ENCODE measurements around the gene PPP1R1B. TPM values are rescaled to one million over a fixed set of nuclear protein-coding genes. Genes with fewer than 3 reads are reported as not detected.

The PPP1R1B gene
- total RNA-seq, 1 experiment from 2014 or later = not detected

DNA sequence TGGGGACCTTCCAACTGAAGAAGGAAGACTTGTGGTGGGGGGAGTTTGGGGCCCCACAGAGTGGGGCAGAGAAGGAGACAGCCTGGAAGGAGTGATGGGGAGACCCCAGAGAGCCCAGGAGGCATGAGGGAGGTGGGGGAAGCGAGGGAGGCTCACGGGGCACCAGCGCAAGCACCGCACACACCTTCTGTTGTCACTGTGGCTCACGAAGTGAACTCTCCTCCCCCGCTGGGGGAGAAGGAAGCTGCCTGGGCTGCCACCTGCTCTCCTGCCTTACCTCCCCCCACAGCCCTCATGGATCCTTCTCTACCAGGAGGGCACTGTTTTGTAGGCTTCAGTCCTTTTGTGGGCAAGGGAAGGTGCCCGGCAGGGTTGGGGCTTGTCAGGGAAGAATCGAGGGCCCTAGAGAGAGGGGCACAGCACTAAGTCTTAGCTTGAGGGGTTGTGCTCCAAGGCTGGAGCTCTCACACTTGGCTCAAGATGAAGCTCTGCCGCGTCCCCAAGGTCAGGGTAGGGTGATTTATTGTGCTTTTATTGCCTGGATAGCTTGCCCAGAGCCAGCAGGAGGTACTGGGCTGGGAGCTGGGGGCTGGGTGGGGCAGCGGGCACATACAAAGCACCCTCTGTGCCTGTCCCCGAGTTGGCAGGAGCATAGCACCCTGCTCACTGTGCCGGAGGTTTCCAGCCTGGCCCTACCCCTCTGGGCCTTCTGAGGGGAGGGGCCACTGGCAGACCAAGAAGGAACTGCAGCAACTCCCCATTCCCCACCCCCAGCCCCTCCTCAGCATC lies 5.6 kb downstream of the PPP1R1B start:
- no peak overlapping the region for H3K27ac ChIP-seq (ENCODE audit: low read length)
- no peak overlapping the region for H3K9ac ChIP-seq (ENCODE audit: low read length)
- no peaks in the 10 kb centered on the region for H3K36me3 ChIP-seq (ENCODE audit: insufficient read depth, low read length)
- H3K4me2 ChIP-seq (ENCODE audit: low read depth, low read length, poor library complexity, severe bottlenecking) = no peak overlapping the region
- H3K9me3 ChIP-seq (ENCODE audit: low read length) = no peaks in the 10 kb centered on the region
- peaks cover 42% of the 10 kb centered on the region for H3K4me1 ChIP-seq (ENCODE audit: low read length)
- DNase-seq = no peak
- no peaks in the 10 kb centered on the region for H3K9me2 ChIP-seq (replicated peaks; ENCODE audit: insufficient read depth, low read length)
- no peaks in the 10 kb centered on the region for H3K27me3 ChIP-seq (ENCODE audit: low read length)
- no peaks in the 10 kb centered on the region for H4K20me1 ChIP-seq (ENCODE audit: insufficient read depth, low read depth, low read length)
- no peak overlapping the region for H3K4me3 ChIP-seq (ENCODE audit: low read length)
- H3K79me2 ChIP-seq (ENCODE audit: low read length) = peaks cover 2% of the 10 kb centered on the region
- no peak overlapping the region for H2AFZ ChIP-seq (ENCODE audit: low read length)

DNA sequence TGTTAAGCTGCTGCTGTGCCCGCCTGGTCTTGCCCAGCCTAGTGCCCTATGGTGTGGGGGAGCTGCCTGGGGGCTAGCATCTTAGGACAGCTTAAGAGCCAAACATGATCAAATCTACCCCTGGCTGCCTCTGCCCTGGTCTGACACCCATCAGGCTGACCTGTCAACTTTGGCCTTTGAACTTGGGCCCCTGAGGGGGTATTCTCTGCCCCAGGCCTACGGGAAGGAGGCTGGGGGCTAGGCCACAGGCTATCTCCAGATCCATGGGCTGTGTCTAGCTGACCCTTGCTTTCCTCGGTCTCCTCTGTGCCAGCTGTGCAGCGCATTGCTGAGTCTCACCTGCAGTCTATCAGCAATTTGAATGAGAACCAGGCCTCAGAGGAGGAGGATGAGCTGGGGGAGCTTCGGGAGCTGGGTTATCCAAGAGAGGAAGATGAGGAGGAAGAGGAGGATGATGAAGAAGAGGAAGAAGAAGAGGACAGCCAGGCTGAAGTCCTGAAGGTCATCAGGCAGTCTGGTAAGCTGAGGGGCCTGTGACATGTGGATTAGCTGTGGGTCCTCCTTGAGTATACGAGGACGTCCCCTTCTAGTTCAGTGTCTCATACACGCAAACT lies 6.9 kb downstream of the PPP1R1B start:
- no peak overlapping the region for H3K27ac ChIP-seq (ENCODE audit: low read length)
- H3K79me2 ChIP-seq (ENCODE audit: low read length) = peaks cover 16% of the 10 kb centered on the region
- no peaks in the 10 kb centered on the region for H3K27me3 ChIP-seq (ENCODE audit: low read length)
- H3K4me3 ChIP-seq (ENCODE audit: low read length) = no peak overlapping the region
- H3K9me3 ChIP-seq (ENCODE audit: low read length) = no peaks in the 10 kb centered on the region
- no peak overlapping the region for H2AFZ ChIP-seq (ENCODE audit: low read length)
- H3K9ac ChIP-seq (ENCODE audit: low read length) = no peak overlapping the region
- H3K9me2 ChIP-seq (replicated peaks; ENCODE audit: insufficient read depth, low read length) = no peaks in the 10 kb centered on the region
- H3K4me1 ChIP-seq (ENCODE audit: low read length) = peaks cover 42% of the 10 kb centered on the region
- DNase-seq = no peak
- no peaks in the 10 kb centered on the region; the same call in 1 of the 2 replicates for H4K20me1 ChIP-seq (ENCODE audit: insufficient read depth, low read depth, low read length)
- H3K36me3 ChIP-seq (ENCODE audit: insufficient read depth, low read length) = no peaks in the 10 kb centered on the region
- no peak overlapping the region for H3K4me2 ChIP-seq (ENCODE audit: low read depth, low read length, poor library complexity, severe bottlenecking)

DNA sequence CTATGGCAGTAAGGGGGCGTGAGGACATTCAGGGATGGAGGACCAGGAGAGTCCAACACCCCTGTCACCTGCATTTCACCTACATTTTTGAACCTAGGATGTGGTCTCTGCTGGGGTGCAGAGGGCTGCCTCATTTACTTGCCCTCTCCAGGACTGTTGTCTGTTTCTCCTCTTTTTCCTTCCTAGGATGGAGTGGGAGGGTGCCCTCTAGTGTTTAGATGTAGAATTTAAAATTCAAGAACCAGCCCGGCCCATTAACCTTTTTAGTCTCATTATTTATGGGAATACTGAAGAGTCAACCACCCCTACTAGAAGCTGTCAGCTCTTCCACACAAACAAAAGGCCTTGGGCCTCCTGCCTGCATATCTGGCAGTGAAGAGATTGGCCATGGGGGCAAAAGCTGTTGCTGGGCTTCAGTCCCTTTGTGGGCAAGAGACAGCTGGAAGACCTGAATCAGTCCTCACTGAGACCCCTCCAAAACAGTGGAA lies 7.7 kb downstream of the PPP1R1B start:
- Histone ChIP-seq H3K4me3 (ENCODE audit: low read length) (no peak overlapping the region), H2AFZ (ENCODE audit: low read length) (no peak overlapping the region), H3K79me2 (ENCODE audit: low read length) (peaks cover 23% of the 10 kb centered on the region), H3K27me3 (ENCODE audit: low read length) (no peaks in the 10 kb centered on the region), H3K27ac (ENCODE audit: low read length) (no peak overlapping the region), H4K20me1 (ENCODE audit: insufficient read depth, low read depth, low read length) (no peaks in the 10 kb centered on the region; the same call in 1 of the 2 replicates), H3K4me1 (ENCODE audit: low read length) (peaks cover 40% of the 10 kb centered on the region), H3K36me3 (ENCODE audit: insufficient read depth, low read length) (no peaks in the 10 kb centered on the region), H3K9ac (ENCODE audit: low read length) (no peak overlapping the region), H3K9me2 (replicated peaks; ENCODE audit: insufficient read depth, low read length) (no peaks in the 10 kb centered on the region), H3K9me3 (ENCODE audit: low read length) (no peaks in the 10 kb centered on the region), H3K4me2 (ENCODE audit: low read depth, low read length, poor library complexity, severe bottlenecking) (no peak overlapping the region)
- DNase-seq = peak; percentile 74

DNA sequence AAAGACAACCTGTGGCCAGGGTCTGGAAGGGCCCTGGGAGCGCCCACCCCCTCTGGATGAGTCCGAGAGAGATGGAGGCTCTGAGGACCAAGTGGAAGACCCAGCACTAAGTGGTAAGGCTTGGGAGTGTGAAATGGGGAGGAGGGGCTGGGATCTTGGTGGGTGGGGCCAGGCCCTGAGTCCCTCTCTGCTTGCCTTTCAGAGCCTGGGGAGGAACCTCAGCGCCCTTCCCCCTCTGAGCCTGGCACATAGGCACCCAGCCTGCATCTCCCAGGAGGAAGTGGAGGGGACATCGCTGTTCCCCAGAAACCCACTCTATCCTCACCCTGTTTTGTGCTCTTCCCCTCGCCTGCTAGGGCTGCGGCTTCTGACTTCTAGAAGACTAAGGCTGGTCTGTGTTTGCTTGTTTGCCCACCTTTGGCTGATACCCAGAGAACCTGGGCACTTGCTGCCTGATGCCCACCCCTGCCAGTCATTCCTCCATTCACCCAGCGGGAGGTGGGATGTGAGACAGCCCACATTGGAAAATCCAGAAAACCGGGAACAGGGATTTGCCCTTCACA lies 8.9 kb downstream of the PPP1R1B start:
- Histone ChIP-seq H3K4me1 (ENCODE audit: low read length) (peaks cover 39% of the 10 kb centered on the region), H3K27ac (ENCODE audit: low read length) (no peak overlapping the region), H3K79me2 (ENCODE audit: low read length) (peaks cover 36% of the 10 kb centered on the region), H3K9me2 (replicated peaks; ENCODE audit: insufficient read depth, low read length) (no peaks in the 10 kb centered on the region), H3K4me3 (ENCODE audit: low read length) (no peak overlapping the region), H3K4me2 (ENCODE audit: low read depth, low read length, poor library complexity, severe bottlenecking) (peak overlapping the region; percentile 97), H3K9me3 (ENCODE audit: low read length) (no peaks in the 10 kb centered on the region), H3K9ac (ENCODE audit: low read length) (peak overlapping the region; percentile 87), H2AFZ (ENCODE audit: low read length) (no peak overlapping the region), H3K27me3 (ENCODE audit: low read length) (no peaks in the 10 kb centered on the region), H3K36me3 (ENCODE audit: insufficient read depth, low read length) (no peaks in the 10 kb centered on the region), H4K20me1 (ENCODE audit: insufficient read depth, low read depth, low read length) (no peaks in the 10 kb centered on the region; the same call in 1 of the 2 replicates)
- no peak for DNase-seq

DNA sequence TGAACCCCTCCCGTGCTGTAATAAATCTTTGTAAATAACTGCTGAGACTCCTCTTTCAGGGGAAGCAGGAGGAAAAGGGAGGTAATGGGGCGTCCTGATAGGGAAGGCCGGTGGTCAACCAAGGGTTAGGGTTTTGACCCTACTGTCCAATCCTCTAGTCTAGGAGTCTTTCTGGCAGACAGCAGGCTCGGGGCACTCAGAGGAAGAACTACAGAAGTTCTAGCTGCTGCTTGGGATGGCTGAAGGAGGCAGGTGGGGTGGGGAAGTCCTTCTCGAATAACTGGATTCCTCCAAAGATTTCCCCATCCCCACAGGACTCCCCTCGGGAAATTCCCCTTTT lies 9.8 kb downstream of the PPP1R1B start:
- Histone ChIP-seq H3K4me2 (ENCODE audit: low read depth, low read length, poor library complexity, severe bottlenecking) (peak overlapping the region; percentile 97), H3K4me3 (ENCODE audit: low read length) (peak overlapping the region; percentile 93), H3K4me1 (ENCODE audit: low read length) (peaks cover 36% of the 10 kb centered on the region), H4K20me1 (ENCODE audit: insufficient read depth, low read depth, low read length) (peaks cover 6% of the 10 kb centered on the region; the same call in 1 of the 2 replicates), H2AFZ (ENCODE audit: low read length) (peak overlapping the region; percentile 74; the same call in 1 of the 2 replicates), H3K9ac (ENCODE audit: low read length) (peak overlapping the region; percentile 87), H3K27me3 (ENCODE audit: low read length) (no peaks in the 10 kb centered on the region), H3K9me2 (replicated peaks; ENCODE audit: insufficient read depth, low read length) (no peaks in the 10 kb centered on the region), H3K27ac (ENCODE audit: low read length) (no peak overlapping the region; the same call in 1 of the 2 replicates), H3K79me2 (ENCODE audit: low read length) (peaks cover 44% of the 10 kb centered on the region), H3K9me3 (ENCODE audit: low read length) (no peaks in the 10 kb centered on the region), H3K36me3 (ENCODE audit: insufficient read depth, low read length) (no peaks in the 10 kb centered on the region)
- no peak for DNase-seq

DNA sequence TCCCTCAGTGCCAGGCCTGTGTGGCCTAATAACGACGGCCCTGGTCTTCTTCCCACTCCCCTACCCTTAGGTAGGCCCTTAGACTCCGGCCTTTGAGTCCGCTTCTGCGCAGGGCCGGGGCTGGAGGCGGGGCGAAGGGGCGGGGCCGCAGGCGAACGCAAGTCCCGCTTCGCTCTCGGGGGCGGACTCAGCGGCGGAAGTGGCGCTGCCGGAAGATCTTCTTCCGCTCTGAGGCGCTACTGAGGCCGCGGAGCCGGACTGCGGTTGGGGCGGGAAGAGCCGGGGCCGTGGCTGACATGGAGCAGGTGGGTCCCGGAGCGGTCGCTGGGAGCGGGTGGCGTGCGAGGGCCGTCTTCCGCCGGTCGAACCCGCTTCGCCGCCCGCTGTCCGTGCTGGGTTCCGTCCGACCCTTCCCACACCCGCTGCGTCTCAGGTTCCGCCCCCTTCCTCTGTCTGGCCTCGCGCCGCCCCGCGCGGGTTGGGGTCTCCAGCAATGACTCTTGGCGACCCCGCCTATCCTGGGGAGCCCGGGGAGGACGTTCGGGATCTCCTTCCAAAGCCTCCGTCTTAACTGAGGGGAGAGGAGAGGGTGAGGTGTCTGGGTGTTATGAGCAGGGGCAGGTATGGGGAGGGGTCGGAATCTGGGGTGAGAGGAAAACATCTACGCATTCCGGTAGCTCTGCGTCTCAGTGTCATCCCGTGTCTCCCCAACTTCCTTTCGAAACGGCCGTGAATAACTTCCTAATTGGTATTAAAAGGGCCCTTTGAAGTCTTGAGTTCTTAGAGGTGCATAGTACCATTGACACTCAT lies 10.4 kb downstream of the PPP1R1B start, which contains the start of gene STARD3:
STARD3 (plus strand) TSS at position 218 of the 810 bp plus-strand sequence. CDS start 16,388 bp downstream, outside the sequence.
- Histone ChIP-seq H4K20me1 (ENCODE audit: insufficient read depth, low read depth, low read length) (peaks cover 12% of the 10 kb centered on the region; the same call in 1 of the 2 replicates), H3K4me1 (ENCODE audit: low read length) (peaks cover 32% of the 10 kb centered on the region), H3K9me2 (replicated peaks; ENCODE audit: insufficient read depth, low read length) (no peaks in the 10 kb centered on the region), H3K9me3 (ENCODE audit: low read length) (no peaks in the 10 kb centered on the region), H3K27me3 (ENCODE audit: low read length) (no peaks in the 10 kb centered on the region), H3K4me2 (ENCODE audit: low read depth, low read length, poor library complexity, severe bottlenecking) (peak within 1 kb of the TSS; percentile 97), H3K9ac (ENCODE audit: low read length) (peak within 1 kb of the TSS; percentile 87), H3K36me3 (ENCODE audit: insufficient read depth, low read length) (no peaks in the 10 kb centered on the region), H3K79me2 (ENCODE audit: low read length) (peaks cover 50% of the 10 kb centered on the region), H3K27ac (ENCODE audit: low read length) (peak within 1 kb of the TSS; percentile 23), H2AFZ (ENCODE audit: low read length) (peak within 1 kb of the TSS; percentile 74; the same call in 1 of the 2 replicates), H3K4me3 (ENCODE audit: low read length) (peak within 1 kb of the TSS; percentile 93)
- DNase-seq = peak; percentile 97

DNA sequence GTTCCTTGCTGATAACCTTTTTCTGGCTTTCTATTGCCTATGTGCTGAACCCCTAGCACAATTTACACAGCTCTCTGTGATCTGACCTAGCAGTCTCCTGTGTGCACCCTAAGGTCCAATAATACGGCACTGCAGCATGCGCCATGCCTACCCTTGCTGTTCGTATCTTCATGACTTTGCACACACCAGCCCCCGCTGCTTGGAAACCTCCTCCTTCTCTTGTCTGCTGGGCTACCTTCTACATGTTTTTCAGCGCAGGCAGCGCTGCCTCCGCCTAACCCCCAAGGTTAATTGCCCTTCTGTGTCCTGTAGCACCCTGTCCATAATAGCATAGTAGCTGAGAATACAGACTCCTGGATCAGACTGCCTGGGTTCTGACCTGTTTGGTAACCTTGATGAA lies 11.6 kb downstream of the PPP1R1B start:
- Histone ChIP-seq H2AFZ (ENCODE audit: low read length) (no peak overlapping the region), H3K4me1 (ENCODE audit: low read length) (peaks cover 30% of the 10 kb centered on the region), H3K9ac (ENCODE audit: low read length) (peak overlapping the region; percentile 87), H3K4me3 (ENCODE audit: low read length) (peak overlapping the region; percentile 93), H3K27me3 (ENCODE audit: low read length) (no peaks in the 10 kb centered on the region), H4K20me1 (ENCODE audit: insufficient read depth, low read depth, low read length) (peaks cover 19% of the 10 kb centered on the region), H3K36me3 (ENCODE audit: insufficient read depth, low read length) (no peaks in the 10 kb centered on the region), H3K9me2 (replicated peaks; ENCODE audit: insufficient read depth, low read length) (no peaks in the 10 kb centered on the region), H3K9me3 (ENCODE audit: low read length) (no peaks in the 10 kb centered on the region), H3K79me2 (ENCODE audit: low read length) (peaks cover 62% of the 10 kb centered on the region), H3K4me2 (ENCODE audit: low read depth, low read length, poor library complexity, severe bottlenecking) (peak overlapping the region; percentile 97), H3K27ac (ENCODE audit: low read length) (peak overlapping the region; percentile 23; the same call in 1 of the 2 replicates)
- no peak for DNase-seq
